Stimulated activated CD8-positive, alpha-beta memory T cell treated with anti-CD3 and anti-CD28 coated beads, Interleukin-7, amount 100 ng/mL, for 4 hours (primary cell): ENCODE measurements around the gene CELF2.

ENCODE experiments used
- DNase-seq, 2 donors: peaks; one replicate each; pipeline ENCODE4 v3.0.0-alpha.2; 2020; ENCODE audit warnings: low read depth in 2 of 2

The CELF2 gene

GRCh38 chr10:11194859-11195586, 177.4 kb downstream of the CELF2 start:
- no peak for DNase-seq

GRCh38 chr10:11195623-11196022, 178.0 kb downstream of the CELF2 start:
- DNase-seq: no peak

- no peak for DNase-seq
These were observed 179.6 kb downstream of the CELF2 start for GRCh38 chr10:11197266-11197712.

- DNase-seq: no peak
These were observed 180.2 kb downstream of the CELF2 start for GRCh38 chr10:11197878-11198277.

GRCh38 chr10:11201911-11202310, 184.2 kb downstream of the CELF2 start:
- DNase-seq: no peak

GRCh38 chr10:11204351-11204942, 186.8 kb downstream of the CELF2 start:
- no peak for DNase-seq

- DNase-seq: no peak
These were observed 187.5 kb downstream of the CELF2 start for GRCh38 chr10:11205030-11205772.

- no peak for DNase-seq
These were observed 189.2 kb downstream of the CELF2 start for GRCh38 chr10:11206676-11207559.

- no peak for DNase-seq
These were observed 189.8 kb downstream of the CELF2 start for GRCh38 chr10:11207560-11207844.

GRCh38 chr10:11208243-11208642, 190.6 kb downstream of the CELF2 start:
- no peak for DNase-seq

GRCh38 chr10:11208908-11209829, 191.5 kb downstream of the CELF2 start:
- no peak for DNase-seq

- no peak for DNase-seq
These were observed 192.1 kb downstream of the CELF2 start for GRCh38 chr10:11209830-11210181.

- no peak for DNase-seq
These were observed 192.7 kb downstream of the CELF2 start for GRCh38 chr10:11210211-11210922.

- DNase-seq: no peak
These were observed 194.8 kb downstream of the CELF2 start for GRCh38 chr10:11212288-11213085.

GRCh38 chr10:11213137-11213536, 195.5 kb downstream of the CELF2 start:
- no peak for DNase-seq

GRCh38 chr10:11214407-11214806, 196.7 kb downstream of the CELF2 start:
- DNase-seq: no peak

GRCh38 chr10:11215471-11215870, 197.8 kb downstream of the CELF2 start:
- no peak for DNase-seq

GRCh38 chr10:11217521-11217920, 199.8 kb downstream of the CELF2 start:
- no peak for DNase-seq

GRCh38 chr10:11218395-11218794, 200.7 kb downstream of the CELF2 start:
- DNase-seq: no peak

- DNase-seq: no peak
These were observed 201.8 kb downstream of the CELF2 start for GRCh38 chr10:11219431-11219830.
